NCI-H510A (cell line): ENCODE results near the gene MS4A7.

ENCODE experiments used
- DNase-seq: peaks from one replicate; lab custom pipeline; 2025; lab: John Stamatoyannopoulos, UW

MS4A7 gene

DNA sequence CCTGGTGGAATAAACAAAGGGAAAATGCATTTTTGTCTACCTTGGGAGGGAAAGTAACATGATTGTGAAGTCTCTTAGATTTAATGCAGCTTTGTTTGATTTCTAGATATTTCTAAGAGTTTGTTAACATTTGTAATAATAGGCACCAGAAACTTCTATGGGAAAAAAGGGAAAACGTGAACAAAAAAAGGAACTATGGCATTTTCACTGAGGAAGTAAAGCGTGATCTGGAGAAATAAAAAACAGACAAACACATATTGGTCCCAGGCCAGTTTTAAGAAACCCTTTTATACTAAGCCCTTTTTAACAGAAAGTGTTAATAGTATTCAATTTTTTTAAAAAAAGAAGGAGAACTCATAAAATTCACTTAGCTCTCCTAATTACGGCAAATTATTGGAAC is 6.9 kb upstream of the MS4A7 start:
- DNase-seq, result no peak

DNA sequence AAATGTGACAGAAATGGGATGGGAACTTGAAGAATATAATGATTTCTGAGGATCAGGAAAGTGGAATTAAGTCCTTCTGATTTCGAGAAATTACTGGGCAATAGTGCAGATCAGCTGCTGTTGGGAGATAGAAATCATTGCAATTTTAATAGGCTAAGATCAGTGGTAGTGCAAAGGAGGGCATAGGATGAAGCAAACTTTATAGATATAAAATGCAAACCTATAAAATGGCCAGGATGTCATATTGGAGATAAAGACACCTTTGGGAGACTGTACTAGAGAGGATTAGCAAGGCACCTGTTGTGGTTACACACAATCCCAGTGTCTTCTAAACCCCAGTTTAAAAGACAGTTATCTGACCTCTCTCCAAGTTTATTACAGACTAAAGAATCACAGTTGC is 6.5 kb upstream of the MS4A7 start:
- no peak for DNase-seq

DNA sequence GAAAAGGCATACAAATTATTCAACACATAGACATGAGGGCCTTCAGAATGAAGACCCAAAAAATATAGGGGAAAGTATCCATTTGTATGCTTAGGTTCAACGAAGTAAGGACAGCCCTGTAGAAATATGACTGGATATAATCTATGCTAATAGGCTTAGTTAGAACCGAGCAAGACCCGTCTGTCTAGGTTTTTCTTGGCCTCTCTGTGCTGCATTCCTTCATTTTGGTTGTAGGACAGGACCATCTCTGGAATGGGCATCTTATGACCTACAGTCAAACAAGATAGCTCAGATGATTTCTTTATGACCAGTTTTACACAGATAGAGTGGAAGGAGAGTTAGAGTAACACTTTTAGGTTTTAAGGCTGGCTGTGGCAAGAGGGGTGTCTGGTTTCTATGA is 5.6 kb upstream of the MS4A7 start:
- DNase-seq, result no peak

DNA sequence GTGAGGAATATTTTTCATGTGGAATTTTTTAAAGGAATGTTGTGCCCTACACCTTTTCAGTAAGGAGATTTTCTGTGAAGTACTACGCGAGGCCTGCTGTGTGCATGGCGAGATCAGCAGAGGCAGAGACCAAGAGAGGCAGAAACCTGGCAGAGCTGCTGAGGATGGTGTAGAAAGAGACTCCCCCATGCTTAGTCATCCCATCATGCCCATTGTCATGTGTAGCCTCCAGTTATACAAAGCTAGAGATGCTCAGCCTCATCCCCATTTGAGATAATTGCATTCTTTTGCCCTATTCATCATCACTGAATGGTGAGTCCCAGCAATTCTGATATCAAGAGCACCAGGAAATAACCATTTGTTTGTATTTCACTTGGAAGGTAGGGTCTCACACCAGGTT is 3.0 kb upstream of the MS4A7 start:
- no peak for DNase-seq

DNA sequence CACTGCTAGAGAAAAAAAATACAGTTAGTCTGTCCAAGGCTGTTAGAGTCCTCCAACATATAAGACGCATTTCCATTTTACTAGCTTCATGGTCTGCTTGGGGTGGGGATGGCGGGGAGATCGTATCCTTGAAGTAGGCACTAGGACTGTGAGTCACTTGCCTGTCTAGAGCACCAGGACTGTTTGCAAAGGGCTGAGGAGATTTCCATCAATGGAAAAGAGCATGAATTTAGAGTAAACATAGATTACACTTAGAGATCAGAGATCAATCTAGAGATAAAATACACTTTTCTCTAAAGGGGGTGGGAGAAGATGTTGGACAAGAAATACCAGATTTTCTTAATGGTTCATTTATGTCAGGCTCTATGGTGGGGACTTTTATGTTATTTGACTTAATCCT is 1.7 kb upstream of the MS4A7 start:
- DNase-seq, result no peak

DNA sequence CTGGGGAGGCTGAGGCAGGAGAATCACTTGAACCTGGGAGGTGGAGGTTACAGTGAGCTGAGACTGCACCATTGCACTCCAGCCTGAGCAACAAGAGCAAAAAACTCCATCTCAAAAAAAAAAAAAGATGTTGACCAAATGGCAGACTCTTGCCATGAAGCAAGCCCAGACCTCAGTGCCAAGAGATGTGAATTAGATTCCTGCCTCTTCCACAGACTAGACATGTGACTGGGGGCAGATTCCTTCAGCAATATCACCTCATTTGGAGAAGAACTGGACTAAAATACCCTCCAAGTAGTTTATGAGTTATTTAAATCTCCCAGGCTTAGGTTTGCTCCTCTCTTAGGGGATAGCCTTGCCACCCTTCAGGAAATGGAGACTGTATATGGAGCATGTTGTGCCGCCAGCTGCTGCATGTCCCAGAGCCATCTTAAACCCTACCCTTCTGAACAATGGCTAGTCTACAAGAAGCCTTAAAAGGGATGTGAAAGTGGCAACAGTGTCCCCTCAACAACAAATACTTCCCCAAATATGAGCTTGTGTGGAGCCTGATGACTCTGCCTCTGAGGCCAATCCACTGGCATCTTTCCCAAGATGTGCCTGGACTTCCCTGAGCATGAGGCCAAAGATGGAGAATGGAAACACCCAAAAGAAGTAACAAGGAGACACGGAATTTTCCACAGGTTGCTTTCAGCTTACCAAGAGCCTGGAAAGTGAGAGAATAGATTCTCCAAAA is 763 bp upstream of the MS4A7 start:
- DNase-seq, result no peak

DNA sequence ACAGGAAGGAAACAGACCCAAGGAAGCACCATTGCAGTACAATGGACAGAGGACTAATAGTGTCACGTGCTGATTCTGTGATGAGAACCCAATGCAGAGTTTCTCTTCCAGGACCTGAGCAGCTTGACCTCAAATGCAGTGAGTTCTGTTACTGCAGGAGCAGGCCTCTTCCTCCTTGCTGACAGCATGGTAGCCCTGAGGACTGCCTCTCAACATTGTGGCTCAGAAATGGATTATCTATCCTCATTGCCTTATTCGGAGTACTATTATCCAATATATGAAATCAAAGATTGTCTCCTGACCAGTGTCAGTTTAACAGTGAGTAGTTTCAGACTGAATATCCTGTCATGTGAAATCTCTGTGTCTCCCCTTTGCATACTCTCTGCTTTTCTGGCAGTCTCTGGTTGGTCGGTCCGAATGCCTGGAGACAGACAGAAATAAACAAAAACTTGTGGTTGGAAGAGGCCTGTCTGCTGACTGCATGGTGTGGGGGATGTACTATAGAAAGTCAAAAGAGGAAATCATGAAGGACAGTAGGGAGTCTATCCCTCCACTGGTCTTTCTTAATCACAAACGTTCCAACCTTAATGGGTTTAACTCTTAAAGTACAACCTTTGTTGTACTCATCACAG is 11.1 kb downstream of the MS4A7 start:
- DNase-seq, result no peak

DNA sequence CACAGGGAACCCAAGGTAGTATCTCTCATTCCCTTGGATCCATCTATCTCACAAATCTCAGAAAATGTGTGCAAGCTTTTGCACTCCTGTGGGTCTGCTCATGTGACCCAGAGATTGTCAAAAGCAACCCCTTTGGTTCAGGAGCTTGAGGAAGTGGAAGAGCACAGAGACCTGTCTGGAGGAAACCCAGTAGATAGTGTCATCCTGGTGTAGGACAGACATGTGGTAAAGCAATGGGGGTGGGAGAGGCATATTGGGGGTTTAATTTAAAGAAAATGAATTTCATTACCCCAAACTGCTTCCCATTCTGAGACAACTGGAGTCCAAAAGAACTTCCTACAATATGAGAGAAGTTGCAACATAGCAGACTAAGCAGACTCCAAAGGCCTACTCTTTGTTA is 12.1 kb downstream of the MS4A7 start:
- DNase-seq, result no peak

DNA sequence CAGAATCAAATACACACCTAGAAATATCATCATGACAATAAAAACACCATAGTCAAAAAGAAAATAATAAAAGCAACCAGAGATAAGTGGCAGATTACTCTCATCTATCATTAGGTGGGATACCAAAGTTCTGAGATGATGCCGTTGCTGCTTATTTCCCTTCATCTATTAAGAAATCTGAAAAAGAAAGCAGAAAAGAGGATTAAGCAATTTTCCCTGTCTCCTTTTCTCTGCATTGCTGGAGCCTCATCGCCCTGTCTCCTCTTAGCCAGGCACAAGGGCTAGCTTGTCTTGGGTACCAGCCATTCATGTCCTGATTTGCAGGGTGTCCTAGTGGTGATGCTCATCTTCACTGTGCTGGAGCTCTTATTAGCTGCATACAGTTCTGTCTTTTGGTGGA is 14.0 kb downstream of the MS4A7 start:
- DNase-seq, result no peak

DNA sequence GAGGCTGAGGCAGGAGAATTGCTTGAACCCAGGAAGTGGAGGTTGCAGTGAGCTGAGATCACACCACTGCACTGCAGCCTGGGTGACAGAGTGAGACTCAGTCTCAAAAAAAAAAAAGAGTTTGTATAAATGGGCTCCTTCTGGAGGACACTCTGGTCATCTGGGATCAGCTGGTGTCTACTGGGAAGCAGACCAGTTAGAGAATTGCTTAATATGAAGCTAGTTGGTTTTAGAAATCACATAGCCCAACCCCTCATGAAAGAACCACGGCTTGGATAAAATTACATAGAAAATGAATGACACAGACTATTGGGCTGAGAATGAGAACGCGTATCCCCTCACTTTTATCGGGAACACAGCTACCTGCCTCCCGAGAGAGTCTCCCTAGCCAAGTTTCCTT is 14.7 kb downstream of the MS4A7 start:
- DNase-seq, result no peak

DNA sequence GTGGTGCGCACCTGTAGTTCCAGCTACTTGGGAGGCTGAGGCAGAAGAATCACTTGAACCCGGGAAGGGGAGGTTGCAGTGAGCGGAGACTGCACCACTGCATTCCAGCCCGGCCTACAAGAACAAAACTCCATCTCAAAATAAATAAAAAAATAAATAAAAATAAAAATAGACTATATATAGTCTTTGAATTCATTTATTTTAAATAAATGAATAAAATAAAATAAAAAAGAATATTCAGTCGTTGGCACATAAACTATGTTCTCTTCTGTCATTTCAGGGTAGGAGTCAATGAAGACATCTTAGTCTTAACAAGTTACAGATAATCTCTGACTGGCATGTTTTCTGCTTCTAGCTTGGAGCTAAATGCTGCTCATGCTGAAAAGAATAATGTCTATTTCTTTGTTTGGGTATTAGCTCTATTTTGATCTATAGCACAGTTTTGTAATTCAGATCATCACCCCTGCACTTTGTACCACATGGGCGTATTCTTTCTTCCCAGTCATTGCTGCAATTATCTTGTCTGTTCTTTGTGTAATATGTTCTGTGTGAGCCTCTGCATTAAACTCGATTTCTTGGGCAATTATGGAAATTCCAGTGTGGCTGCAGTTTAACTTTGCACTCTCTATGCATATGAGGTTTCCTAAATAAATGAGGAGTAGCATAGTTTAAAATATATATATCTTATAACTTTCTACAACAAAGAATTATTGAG is 16.5 kb downstream of the MS4A7 start:
- DNase-seq, result no peak

DNA sequence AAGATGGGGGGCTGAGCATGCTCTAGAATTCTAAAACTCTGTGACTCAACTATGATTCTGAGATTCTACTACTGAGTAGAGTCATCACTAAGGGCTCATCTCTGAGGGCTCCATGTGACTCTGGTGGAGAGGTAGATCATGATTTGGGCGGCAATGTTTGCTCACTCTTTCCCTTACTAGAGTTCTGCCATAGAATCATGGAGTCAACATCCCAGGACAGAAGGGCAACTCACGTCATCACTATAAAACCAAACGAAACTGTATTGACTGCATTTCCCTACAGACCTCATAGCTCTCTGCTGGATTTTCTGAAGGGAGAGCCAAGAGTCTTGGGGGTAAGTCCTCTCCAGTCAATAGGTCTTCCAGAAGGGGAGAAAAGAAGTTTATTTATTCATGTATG is 18.1 kb downstream of the MS4A7 start, which contains the start of gene MS4A14:
MS4A14 (plus strand) TSS at position 78 of the 400 bp plus-strand sequence; CDS start at position 198, 120 bp downstream.
- no peak for DNase-seq

DNA sequence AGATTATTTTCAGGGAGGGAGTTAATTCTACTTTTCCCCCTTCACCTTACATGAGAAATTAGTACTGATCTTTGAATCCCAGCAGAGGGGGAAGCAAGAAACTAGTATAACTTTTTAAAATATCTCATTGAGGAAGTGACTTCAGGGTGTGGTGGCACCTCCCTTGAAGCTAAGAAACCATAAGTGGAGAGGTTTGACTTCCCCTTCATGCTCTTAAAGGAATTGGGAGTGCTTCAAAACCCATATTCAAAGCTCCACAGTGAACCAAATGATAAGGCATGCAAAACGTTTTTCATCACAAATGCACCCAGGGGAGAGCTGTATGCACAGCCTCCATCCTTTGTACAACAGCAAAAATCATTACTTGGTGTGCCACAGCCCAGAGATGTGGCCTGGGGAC is 18.5 kb downstream of the MS4A7 start:
- no peak for DNase-seq

DNA sequence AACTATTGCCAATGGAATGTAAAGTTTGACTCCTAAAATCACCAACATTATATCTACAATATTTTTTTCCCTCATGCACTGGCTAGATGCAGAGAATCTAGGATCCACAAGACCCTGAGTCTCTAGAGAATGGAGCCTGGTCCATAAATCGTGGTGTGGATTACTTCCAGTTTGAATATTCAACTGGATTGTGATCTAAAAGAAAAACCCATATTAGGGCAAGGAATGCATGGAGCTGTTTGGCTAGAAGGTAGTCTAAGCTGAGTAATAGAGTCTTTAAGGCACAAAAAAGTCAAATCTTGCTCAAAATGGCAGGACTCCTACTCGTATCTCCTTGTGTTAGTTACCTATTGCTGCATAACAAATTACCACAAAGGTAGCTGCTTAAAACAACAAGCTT is 41.7 kb downstream of the MS4A7 start:
- DNase-seq, result no peak

DNA sequence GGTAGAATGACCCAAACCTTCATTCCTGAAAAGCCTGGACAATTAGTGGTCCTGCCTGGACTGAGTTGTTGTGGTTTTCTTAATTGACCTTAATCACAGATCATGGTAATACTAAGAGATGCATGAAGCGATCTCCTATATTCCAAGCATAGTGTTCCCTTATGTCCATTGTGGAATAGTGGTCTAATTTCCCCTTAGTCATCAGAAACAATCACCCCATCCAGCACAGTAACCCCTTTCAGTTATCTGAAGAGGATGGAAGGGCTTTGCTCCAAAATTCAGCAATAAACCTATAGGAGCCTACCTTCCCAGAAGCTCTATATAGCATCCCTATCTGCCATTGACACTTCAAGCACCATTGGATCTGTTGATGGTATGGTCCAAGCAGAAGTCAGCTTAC is 44.3 kb downstream of the MS4A7 start:
- DNase-seq, result no peak

DNA sequence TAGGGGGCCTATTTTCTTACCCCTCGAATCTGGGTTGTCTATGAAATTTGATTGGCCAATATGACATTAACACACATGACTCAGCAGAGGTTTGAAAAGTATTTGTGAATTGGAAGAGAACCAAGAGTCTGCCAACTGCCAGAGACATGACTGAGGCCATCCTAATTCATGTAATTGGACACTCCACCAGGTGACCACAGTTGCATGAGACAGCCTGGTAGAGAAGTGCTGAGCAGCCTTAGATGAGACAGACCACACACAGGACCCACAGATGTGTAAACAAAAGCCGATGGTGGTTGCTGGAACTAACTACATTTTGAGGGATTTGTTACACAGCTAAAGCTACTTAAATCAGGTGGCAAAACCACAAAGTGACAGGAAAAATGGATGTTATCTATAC is 50.2 kb downstream of the MS4A7 start:
- no peak for DNase-seq

DNA sequence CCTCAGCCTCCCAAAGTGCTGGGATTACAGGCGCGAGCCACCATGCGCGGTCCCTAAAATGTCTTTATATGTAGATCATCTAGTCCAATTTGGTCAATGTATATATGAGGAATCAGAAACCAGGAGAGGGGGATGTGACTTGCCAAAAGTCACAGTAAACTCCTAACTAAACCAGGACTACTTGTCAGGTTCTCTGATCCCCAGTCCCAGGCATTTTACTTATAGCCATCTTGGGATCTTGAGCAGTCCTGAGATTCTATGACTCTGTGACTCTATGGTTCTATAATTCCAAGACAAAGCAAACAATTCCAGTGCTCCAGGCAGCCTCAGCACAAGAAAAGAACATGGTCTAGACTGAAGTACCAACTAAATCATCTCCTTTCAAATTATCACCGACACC is 50.9 kb downstream of the MS4A7 start, which contains the start of gene MS4A5:
MS4A5 (plus strand) TSS at position 301 of the 400 bp plus-strand sequence. CDS start 103 bp downstream, outside the sequence.
- DNase-seq, result no peak

DNA sequence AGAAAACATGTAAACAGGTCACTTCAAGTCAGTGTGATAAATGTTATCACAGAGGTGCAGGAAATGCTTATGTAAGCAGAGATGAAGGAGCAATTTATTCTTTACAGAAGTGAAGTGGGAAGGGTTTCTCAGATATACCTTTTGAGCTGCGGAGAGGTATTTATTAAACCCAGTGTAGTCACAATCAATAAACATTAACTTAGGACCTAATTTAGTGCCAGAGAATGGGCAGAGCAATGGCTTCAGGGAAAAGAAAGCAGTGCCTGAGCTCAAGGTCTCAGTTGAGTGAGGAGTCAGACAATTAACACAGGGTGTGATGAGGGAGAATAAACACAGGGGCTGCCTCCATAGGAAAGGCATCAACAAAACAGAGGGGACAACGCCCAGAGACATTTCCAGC is 52.9 kb downstream of the MS4A7 start:
- no peak for DNase-seq

DNA sequence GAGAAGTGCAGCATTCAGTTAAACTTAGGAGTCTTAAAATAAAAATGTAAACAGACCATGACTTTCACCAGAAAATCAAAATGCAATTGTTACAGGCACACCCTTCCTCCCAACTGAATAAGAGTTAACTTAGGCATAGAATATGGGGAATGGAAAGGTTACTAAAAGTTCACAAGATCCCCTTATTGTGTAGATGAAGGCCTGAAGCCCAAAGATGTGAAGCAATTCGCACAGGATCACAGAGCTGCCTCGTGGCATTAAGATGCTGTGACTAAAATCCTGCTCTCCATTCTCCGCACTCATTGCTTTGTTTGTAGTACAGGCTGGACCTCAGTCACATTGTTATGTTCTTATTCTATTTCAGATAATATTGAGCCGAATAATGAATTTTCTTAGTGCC is 55.1 kb downstream of the MS4A7 start:
- no peak for DNase-seq
